ENCODE measurements around the gene ZNF672. TPM values are rescaled to one million over a fixed set of nuclear protein-coding genes. Genes with fewer than 3 reads are reported as not detected.

Gene ZNF672
- total RNA-seq, 1 experiment from 2014 or later: 27.6 TPM

- H4K20me1 ChIP-seq (ENCODE audit: insufficient read depth): no peaks in the 10 kb centered on the region
- DNase-seq (ENCODE audit: low read depth, low spot score) (no peak), ATAC-seq (no peak)
- no peaks in the 10 kb centered on the region for H3K27me3 ChIP-seq (ENCODE audit: insufficient read depth, low read length)
- no peak overlapping the region for H3K4me3 ChIP-seq (replicated peaks in 1 of 2; ENCODE audit: low read depth in 1 of 2, low read length in 2 of 2)
- TF ChIP-seq ZFX (IDR thresholded peaks at IDR 0.05) (no peak), EZH2phosphoT487 (IDR thresholded peaks at IDR 0.05; ENCODE audit: borderline replicate concordance) (no peak), YY1 (IDR thresholded peaks at IDR 0.05; ENCODE audit: extremely low read depth, insufficient replicate concordance, low read depth, low read length) (no peak), ZBTB33 (IDR thresholded peaks at IDR 0.05; ENCODE audit: extremely low read depth, insufficient replicate concordance, low read length) (no peak), FOSL1 (IDR thresholded peaks at IDR 0.05; ENCODE audit: low read depth) (no peak), POLR2AphosphoS5 (IDR thresholded peaks at IDR 0.05; ENCODE audit: low read depth, low read length) (no peak)
- CTCF ChIA-PET: no interaction called here
- H3K9me2 ChIP-seq (ENCODE audit: insufficient read depth): no peaks in the 10 kb centered on the region
- POLR2A ChIA-PET: no interaction called here
- intact Hi-C loops (cut with micrococcal nuclease): no loop called here
- RAD21 ChIA-PET (ENCODE audit: low non-redundant PET in 1 of 2, low total read pairs in 2 of 2, uncharacterized antibody in 2 of 2, unreplicated experiment in 2 of 2): no interaction called here
- H3K79me2 ChIP-seq (ENCODE audit: insufficient read depth, low read length): peaks cover 11% of the 10 kb centered on the region; the same call in 1 of the 2 replicates
- H3K4me1 ChIP-seq (ENCODE audit: control insufficient read depth in 1 of 2, insufficient read depth in 2 of 2, low read length in 2 of 2): no peaks in the 10 kb centered on the region
- H3K27ac ChIP-seq (ENCODE audit: low read depth, low read length): no peak overlapping the region; the same call in 1 of the 2 replicates
- peaks cover 13 to 47% of the 10 kb centered on the region in 2 experiments; a peak in 3 of 4 replicates for H3K36me3 ChIP-seq (ENCODE audit: control insufficient read depth in 1 of 2, insufficient read depth in 2 of 2, low read length in 2 of 2)
- H2AFZ ChIP-seq (ENCODE audit: low read depth, low read length, poor library complexity, severe bottlenecking): no peak overlapping the region
- H3K9me3 ChIP-seq (ENCODE audit: control insufficient read depth in 1 of 2, insufficient read depth in 1 of 2, low read depth in 1 of 2, low read length in 2 of 2): no peaks in the 10 kb centered on the region
- BruUV-seq (replicated peaks): no TSS peak
- H3K4me2 ChIP-seq (ENCODE audit: low read length): no peak overlapping the region
- H3K9ac ChIP-seq (ENCODE audit: low read length): no peak overlapping the region
Observed at GRCh38 chr1:248851390-248851789, 13.4 kb downstream of the ZNF672 start.
